Measurements from ENCODE around the gene PCYT1A. TPM values are rescaled to one million over a fixed set of nuclear protein-coding genes. Genes with fewer than 3 reads are reported as not detected.

The PCYT1A gene
- total RNA-seq, 5 donors from 2014 or later (not counting 1 experiment from before 2014, with no cell fraction given) = 61.1 to 87.9 (median 64.1) TPM

DNA sequence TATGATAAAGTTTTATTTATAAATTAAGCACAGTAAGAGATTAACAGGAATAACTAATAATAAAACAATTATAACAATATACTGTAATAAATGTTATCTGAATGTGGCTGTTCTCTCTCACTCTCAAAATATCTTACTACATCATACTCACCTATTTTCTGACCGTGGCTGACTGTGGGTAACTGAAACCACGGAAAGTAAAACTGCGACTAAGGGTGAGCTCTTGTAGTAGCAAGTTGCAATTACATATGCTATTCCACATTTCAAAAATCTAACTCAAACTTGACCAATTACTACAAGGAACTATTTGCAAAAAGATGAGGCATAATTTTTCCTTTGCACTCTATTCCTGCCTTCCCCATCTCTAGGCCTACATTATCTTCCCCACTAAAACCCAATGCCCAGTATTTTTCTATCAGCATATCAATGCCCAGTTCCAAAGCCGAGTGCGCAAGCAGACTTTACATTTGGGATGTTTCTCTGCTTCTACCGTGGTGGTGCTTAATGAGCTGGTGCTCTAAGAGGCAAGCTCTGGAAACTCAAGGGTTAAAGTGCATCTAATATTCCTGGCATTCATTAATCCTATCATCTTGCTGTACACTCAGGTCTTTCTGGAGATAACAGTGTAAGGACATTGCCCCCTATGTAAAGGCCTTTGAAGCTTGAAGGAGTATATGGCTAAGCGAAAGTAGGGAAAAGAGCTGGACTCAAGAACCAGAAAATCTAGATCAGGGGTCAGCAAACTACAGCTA, 6.7 kb downstream of the PCYT1A start:
- POLR2A ChIA-PET = interaction anchor here (0.6 kb wide), 2 partner anchors 13 to 1581 kb away, joined by 3 to 9 read pairs; no protein-coding TSS in a partner anchor
- ATAC-seq (replicated peaks in 1 of 4) (no peak), DNase-seq (no peak)
- CTCF ChIA-PET = interaction anchor here (0.5 to 0.7 kb wide), 2 partner anchors 208 to 246 kb away, joined by 5 read pairs; no protein-coding TSS in a partner anchor
- no peaks in the 10 kb centered on the region for H3K9me3 ChIP-seq
- no peaks in the 10 kb centered on the region for H3K36me3 ChIP-seq (ENCODE audit: control insufficient read depth in 2 of 2, extremely low read depth in 1 of 2, insufficient read depth in 1 of 2, low read length in 1 of 2)
- H3K4me3 Mint-ChIP-seq = no peak overlapping the region
- no peaks in the 10 kb centered on the region for H3K9me3 Mint-ChIP-seq
- 61% methylated on average over 4 of the region's 7 CpGs for WGBS (ENCODE audit: insufficient coverage)
- H3K4me3 ChIP-seq (ENCODE audit: control insufficient read depth in 1 of 2, extremely low read depth in 1 of 2, low read length in 1 of 2) = no peak overlapping the region
- H3K36me3 Mint-ChIP-seq = peaks cover 11% of the 10 kb centered on the region
- no peak overlapping the region for H3K27ac ChIP-seq (ENCODE audit: low read length)
- H3K4me1 Mint-ChIP-seq = peaks cover 34 to 66% (median 62%) of the 10 kb centered on the region in 3 donors
- no peaks in the 10 kb centered on the region for H3K27me3 Mint-ChIP-seq
- H3K4me1 ChIP-seq (ENCODE audit: control insufficient read depth in 1 of 2, extremely low read depth in 1 of 2, insufficient read depth in 2 of 2, low read length in 2 of 2) = peaks cover 0 to 18% of the 10 kb centered on the region in 2 experiments
- H3K27me3 ChIP-seq (replicated peaks in 1 of 2; ENCODE audit: control insufficient read depth in 2 of 2, extremely low read depth in 1 of 2, insufficient read depth in 2 of 2, low read length in 1 of 2) = no peaks in the 10 kb centered on the region
- peak overlapping the region; percentile 12 to 29 for H3K27ac Mint-ChIP-seq

DNA sequence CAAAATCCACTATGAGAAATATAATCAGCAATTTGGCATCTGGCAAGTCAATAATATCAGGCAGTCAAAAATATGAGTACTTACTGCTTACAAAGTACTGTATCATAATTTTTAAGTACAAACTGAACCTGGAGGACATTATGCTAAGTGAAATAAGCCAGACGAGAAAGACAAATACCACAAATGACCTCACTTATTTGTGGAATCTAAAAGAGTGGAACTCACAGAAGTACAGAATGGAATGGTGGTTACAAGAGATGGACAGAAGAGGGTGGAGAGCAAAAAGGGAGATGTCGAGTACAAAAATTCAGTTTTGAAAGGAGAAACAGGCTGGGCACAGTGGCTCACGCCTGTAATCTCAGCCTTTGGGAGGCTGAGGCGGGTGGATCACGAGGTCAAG, 12.4 kb downstream of the PCYT1A start:
- Histone ChIP-seq H3K4me3 (ENCODE audit: control insufficient read depth in 1 of 2, extremely low read depth in 1 of 2, low read length in 1 of 2) (peak overlapping the region in 1 of 2 donors; percentile 35), H3K27me3 (replicated peaks in 1 of 2; ENCODE audit: control insufficient read depth in 2 of 2, extremely low read depth in 1 of 2, insufficient read depth in 2 of 2, low read length in 1 of 2) (no peaks in the 10 kb centered on the region), H3K27ac (ENCODE audit: low read length) (peak overlapping the region; percentile 92), H3K36me3 (ENCODE audit: control insufficient read depth in 2 of 2, extremely low read depth in 1 of 2, insufficient read depth in 1 of 2, low read length in 1 of 2) (peaks cover 0 to 11% of the 10 kb centered on the region in 2 donors), H3K9me3 (no peaks in the 10 kb centered on the region), H3K4me1 (ENCODE audit: control insufficient read depth in 1 of 2, extremely low read depth in 1 of 2, insufficient read depth in 2 of 2, low read length in 2 of 2) (peaks cover 0 to 37% of the 10 kb centered on the region in 2 experiments)
- Mint-ChIP-seq H3K36me3 (peaks cover 19% of the 10 kb centered on the region), H3K27ac (peak overlapping the region; percentile 96), H3K4me1 (peaks cover 33 to 50% (median 47%) of the 10 kb centered on the region in 3 donors), H3K27me3 (no peaks in the 10 kb centered on the region), H3K4me3 (peak overlapping the region; percentile 60 to 75 (median 72)), H3K9me3 (no peaks in the 10 kb centered on the region)
- POLR2A ChIA-PET = interaction anchor here in 1 of 2 donors (1.0 kb wide), 1 partner anchor 9 kb away, joined by 5 read pairs; no protein-coding TSS in a partner anchor
- CTCF ChIA-PET = interaction anchor here in 1 of 2 donors (1.0 kb wide), 1 partner anchor 10 kb away, joined by 5 read pairs; no protein-coding TSS in a partner anchor
- no peak for ATAC-seq (replicated peaks in 1 of 4)
- WGBS (ENCODE audit: insufficient coverage) = no CpG with 5 or more reads among the region's 5 CpGs
- no peak for DNase-seq

- H3K4me3 ChIP-seq (ENCODE audit: control insufficient read depth in 1 of 2, extremely low read depth in 1 of 2, low read length in 1 of 2) = peak overlapping the region in 1 of 2 donors; percentile 35
- ChIA-PET POLR2A (interaction anchor here in 1 of 2 donors (1.0 kb wide), 1 partner anchor 10 kb away, joined by 5 read pairs; no protein-coding TSS in a partner anchor), CTCF (interaction anchor here in 1 of 2 donors (0.6 to 1.0 kb wide), 2 partner anchors 10 to 151 kb away, joined by 3 to 5 read pairs; no protein-coding TSS in a partner anchor)
- peaks cover 0 to 37% of the 10 kb centered on the region in 2 experiments for H3K4me1 ChIP-seq (ENCODE audit: control insufficient read depth in 1 of 2, extremely low read depth in 1 of 2, insufficient read depth in 2 of 2, low read length in 2 of 2)
- H3K27ac ChIP-seq (ENCODE audit: low read length) = peak overlapping the region; percentile 92
- H3K27me3 ChIP-seq (replicated peaks in 1 of 2; ENCODE audit: control insufficient read depth in 2 of 2, extremely low read depth in 1 of 2, insufficient read depth in 2 of 2, low read length in 1 of 2) = no peaks in the 10 kb centered on the region
- no peaks in the 10 kb centered on the region for H3K27me3 Mint-ChIP-seq
- H3K36me3 ChIP-seq (ENCODE audit: control insufficient read depth in 2 of 2, extremely low read depth in 1 of 2, insufficient read depth in 1 of 2, low read length in 1 of 2) = peaks cover 0 to 15% of the 10 kb centered on the region in 2 donors
- H3K36me3 Mint-ChIP-seq = peaks cover 22% of the 10 kb centered on the region
- peaks cover 36 to 48% (median 46%) of the 10 kb centered on the region in 3 donors for H3K4me1 Mint-ChIP-seq
- WGBS (ENCODE audit: insufficient coverage) = 11% methylated on average over 1 of the region's 5 CpGs
- peak overlapping the region; percentile 96 for H3K27ac Mint-ChIP-seq
- DNase-seq = peak in 31 of 35 experiments; percentile 4 to 81 (median 35)
- peak overlapping the region; percentile 60 to 75 (median 72) for H3K4me3 Mint-ChIP-seq
- peak; percentile 95 to 96 (median 95) for ATAC-seq (replicated peaks in 1 of 4)
- H3K9me3 ChIP-seq = no peaks in the 10 kb centered on the region
- H3K9me3 Mint-ChIP-seq = no peaks in the 10 kb centered on the region
Observed at GRCh38 chr3:196274585-196274984, 12.9 kb downstream of the PCYT1A start.

GRCh38 chr3:196273655-196274054, 13.9 kb downstream of the PCYT1A start:
- H3K27ac ChIP-seq (ENCODE audit: low read length) = peak overlapping the region; percentile 92
- H3K36me3 Mint-ChIP-seq = peaks cover 27% of the 10 kb centered on the region
- peak overlapping the region; percentile 96 for H3K27ac Mint-ChIP-seq
- peaks cover 0 to 33% of the 10 kb centered on the region in 2 experiments for H3K4me1 ChIP-seq (ENCODE audit: control insufficient read depth in 1 of 2, extremely low read depth in 1 of 2, insufficient read depth in 2 of 2, low read length in 2 of 2)
- H3K36me3 ChIP-seq (ENCODE audit: control insufficient read depth in 2 of 2, extremely low read depth in 1 of 2, insufficient read depth in 1 of 2, low read length in 1 of 2) = peaks cover 0 to 23% of the 10 kb centered on the region in 2 donors
- WGBS (ENCODE audit: insufficient coverage) = 91% methylated on average over 12 of the region's 12 CpGs
- H3K9me3 Mint-ChIP-seq = no peaks in the 10 kb centered on the region
- H3K9me3 ChIP-seq = no peaks in the 10 kb centered on the region
- H3K27me3 ChIP-seq (replicated peaks in 1 of 2; ENCODE audit: control insufficient read depth in 2 of 2, extremely low read depth in 1 of 2, insufficient read depth in 2 of 2, low read length in 1 of 2) = no peaks in the 10 kb centered on the region
- ATAC-seq (replicated peaks in 1 of 4) = no peak
- no peak overlapping the region for H3K4me3 ChIP-seq (ENCODE audit: control insufficient read depth in 1 of 2, extremely low read depth in 1 of 2, low read length in 1 of 2)
- no peaks in the 10 kb centered on the region for H3K27me3 Mint-ChIP-seq
- no peak for DNase-seq
- peaks cover 31 to 48% (median 48%) of the 10 kb centered on the region in 3 donors for H3K4me1 Mint-ChIP-seq
- CTCF ChIA-PET = no interaction called here
- POLR2A ChIA-PET = interaction anchor here in 1 of 2 donors (0.9 kb wide), 1 partner anchor 14 kb away, joined by 4 read pairs; no protein-coding TSS in a partner anchor
- no peak overlapping the region for H3K4me3 Mint-ChIP-seq

- no peaks in the 10 kb centered on the region for H3K27me3 ChIP-seq (replicated peaks in 1 of 2; ENCODE audit: control insufficient read depth in 2 of 2, extremely low read depth in 1 of 2, insufficient read depth in 2 of 2, low read length in 1 of 2)
- CTCF ChIA-PET = no interaction called here
- peaks cover 23 to 42% (median 40%) of the 10 kb centered on the region in 3 donors for H3K4me1 Mint-ChIP-seq
- peak overlapping the region; percentile 96 for H3K27ac Mint-ChIP-seq
- H3K4me3 ChIP-seq (ENCODE audit: control insufficient read depth in 1 of 2, extremely low read depth in 1 of 2, low read length in 1 of 2) = no peak overlapping the region
- peaks cover 0 to 31% of the 10 kb centered on the region in 2 donors for H3K36me3 ChIP-seq (ENCODE audit: control insufficient read depth in 2 of 2, extremely low read depth in 1 of 2, insufficient read depth in 1 of 2, low read length in 1 of 2)
- H3K9me3 ChIP-seq = no peaks in the 10 kb centered on the region
- H3K36me3 Mint-ChIP-seq = peaks cover 20% of the 10 kb centered on the region
- no peaks in the 10 kb centered on the region for H3K27me3 Mint-ChIP-seq
- WGBS (ENCODE audit: insufficient coverage) = 97% methylated on average over 14 of the region's 14 CpGs
- ATAC-seq (replicated peaks in 1 of 4) = no peak
- no peak for DNase-seq
- peaks cover 0 to 30% of the 10 kb centered on the region in 2 experiments for H3K4me1 ChIP-seq (ENCODE audit: control insufficient read depth in 1 of 2, extremely low read depth in 1 of 2, insufficient read depth in 2 of 2, low read length in 2 of 2)
- POLR2A ChIA-PET = interaction anchor here in 1 of 2 donors (0.9 kb wide), 1 partner anchor 13 kb away, joined by 4 read pairs; no protein-coding TSS in a partner anchor
- H3K4me3 Mint-ChIP-seq = no peak overlapping the region
- H3K27ac ChIP-seq (ENCODE audit: low read length) = peak overlapping the region; percentile 92
- no peaks in the 10 kb centered on the region for H3K9me3 Mint-ChIP-seq
Observed at GRCh38 chr3:196272826-196273225, 14.7 kb downstream of the PCYT1A start.

GRCh38 chr3:196270499-196270898, 17.0 kb downstream of the PCYT1A start:
- DNase-seq (no peak), ATAC-seq (replicated peaks in 1 of 4) (no peak)
- ChIA-PET CTCF (no interaction called here), POLR2A (interaction anchor here (0.6 kb wide), 2 partner anchors 9 to 93 kb away, joined by 3 to 17 read pairs; no protein-coding TSS in a partner anchor)
- H3K27ac ChIP-seq (ENCODE audit: low read length) = no peak overlapping the region
- peaks cover 16% of the 10 kb centered on the region for H3K36me3 Mint-ChIP-seq
- H3K4me3 Mint-ChIP-seq = no peak overlapping the region
- no peaks in the 10 kb centered on the region for H3K9me3 ChIP-seq
- no peaks in the 10 kb centered on the region for H3K9me3 Mint-ChIP-seq
- no peak overlapping the region for H3K4me3 ChIP-seq (ENCODE audit: control insufficient read depth in 1 of 2, extremely low read depth in 1 of 2, low read length in 1 of 2)
- H3K4me1 ChIP-seq (ENCODE audit: control insufficient read depth in 1 of 2, extremely low read depth in 1 of 2, insufficient read depth in 2 of 2, low read length in 2 of 2) = peaks cover 0 to 30% of the 10 kb centered on the region in 2 experiments
- no peaks in the 10 kb centered on the region for H3K27me3 ChIP-seq (replicated peaks in 1 of 2; ENCODE audit: control insufficient read depth in 2 of 2, extremely low read depth in 1 of 2, insufficient read depth in 2 of 2, low read length in 1 of 2)
- no peaks in the 10 kb centered on the region for H3K27me3 Mint-ChIP-seq
- 83% methylated on average over 4 of the region's 5 CpGs for WGBS (ENCODE audit: insufficient coverage)
- H3K27ac Mint-ChIP-seq = peak overlapping the region in 1 of 2 donors; percentile 16
- peaks cover 23 to 38% (median 34%) of the 10 kb centered on the region in 3 donors for H3K4me1 Mint-ChIP-seq
- H3K36me3 ChIP-seq (ENCODE audit: control insufficient read depth in 2 of 2, extremely low read depth in 1 of 2, insufficient read depth in 1 of 2, low read length in 1 of 2) = peaks cover 0 to 49% of the 10 kb centered on the region in 2 donors

Data from T-cell (primary cell).